NCI-H748 (cell line): Measurements from ENCODE around the gene RAD51B.
"Not testable (repeated sequence)": the region's sequence is repeated elsewhere in the genome, so short reads cannot be mapped to it uniquely, and the experiment has no call there.

Source experiments
- DNase-seq: peaks from one replicate; lab custom pipeline; 2025; ENCODE audit not compliant: unreplicated experiment; lab: John Stamatoyannopoulos, UW

Gene RAD51B

GRCh38 chr14:68741839-68742470, 922.4 kb downstream of the RAD51B start:
- DNase-seq = no peak

GRCh38 chr14:68744613-68745012, 925.0 kb downstream of the RAD51B start:
- DNase-seq = no peak

GRCh38 chr14:68747393-68747792, 927.8 kb downstream of the RAD51B start:
- DNase-seq = no peak

GRCh38 chr14:68748260-68748659, 928.7 kb downstream of the RAD51B start:
- DNase-seq = no peak

GRCh38 chr14:68748691-68749090, 929.1 kb downstream of the RAD51B start:
- no peak for DNase-seq

GRCh38 chr14:68749487-68750475, 930.2 kb downstream of the RAD51B start:
- DNase-seq = no peak

- DNase-seq = no peak
Observed at GRCh38 chr14:68752271-68753006, 932.9 kb downstream of the RAD51B start.

- DNase-seq = no peak
Observed at GRCh38 chr14:68753690-68754089, 934.1 kb downstream of the RAD51B start.

GRCh38 chr14:68755016-68755353, 935.4 kb downstream of the RAD51B start:
- no peak for DNase-seq

GRCh38 chr14:68756000-68756481, 936.5 kb downstream of the RAD51B start:
- no peak for DNase-seq

- DNase-seq = no peak
Observed at GRCh38 chr14:68756734-68757133, 937.2 kb downstream of the RAD51B start.

- no peak for DNase-seq
Observed at GRCh38 chr14:68757618-68758081, 938.1 kb downstream of the RAD51B start.

GRCh38 chr14:68758301-68758700, 938.7 kb downstream of the RAD51B start:
- DNase-seq = no peak

- DNase-seq = no peak
Observed at GRCh38 chr14:68759017-68759560, 939.5 kb downstream of the RAD51B start.

- no peak for DNase-seq
Observed at GRCh38 chr14:68759937-68760336, 940.4 kb downstream of the RAD51B start.

GRCh38 chr14:68760761-68761160, 941.2 kb downstream of the RAD51B start:
- no peak for DNase-seq

- DNase-seq = no peak
Observed at GRCh38 chr14:68761391-68761790, 941.8 kb downstream of the RAD51B start.

- DNase-seq = no peak
Observed at GRCh38 chr14:68762953-68763764, 943.6 kb downstream of the RAD51B start.

GRCh38 chr14:68763843-68764242, 944.3 kb downstream of the RAD51B start:
- not testable (repeated sequence) for DNase-seq
